ENCODE results near the gene MVB12B. TPM values are rescaled to one million over a fixed set of nuclear protein-coding genes. Genes with fewer than 3 reads are reported as not detected.

MVB12B gene
- total RNA-seq, 1 experiment from 2014 or later, result 10.9 TPM

DNA sequence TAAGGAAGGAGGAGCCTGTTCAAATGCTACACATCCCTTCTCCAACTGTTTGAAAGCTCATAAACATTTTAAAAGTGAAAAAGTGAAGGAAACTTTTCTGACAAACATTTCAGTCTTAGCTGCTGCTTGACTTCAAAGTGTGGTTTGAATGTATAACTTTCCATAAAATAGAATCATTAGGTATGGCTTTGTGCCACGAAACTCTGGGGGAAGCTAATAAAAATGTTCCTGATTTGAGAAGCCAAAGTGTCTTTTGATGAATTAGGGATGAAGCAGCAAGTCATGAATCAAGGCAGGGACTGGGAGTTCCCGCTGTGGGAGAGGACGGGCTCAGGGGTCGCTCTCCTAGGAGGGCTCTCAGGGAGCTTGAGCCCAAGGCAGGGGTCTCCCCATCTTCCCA lies 15.3 kb downstream of the MVB12B start:
- H3K27me3 ChIP-seq (ENCODE audit: insufficient read depth, low read length), result no peaks in the 10 kb centered on the region
- H3K4me1 ChIP-seq (ENCODE audit: control insufficient read depth in 1 of 2, insufficient read depth in 2 of 2, low read length in 2 of 2), result no peaks in the 10 kb centered on the region
- no peak overlapping the region for H3K27ac ChIP-seq (ENCODE audit: low read depth, low read length)
- H3K36me3 ChIP-seq (ENCODE audit: control insufficient read depth in 1 of 2, insufficient read depth in 2 of 2, low read length in 2 of 2), result 0 out of 4 replicates have a peak, but pooled peaks cover 0 to 3% of the 10 kb centered on the region in 2 experiments
- ATAC-seq (no peak), DNase-seq (ENCODE audit: low read depth, low spot score) (no peak)
- H3K9ac ChIP-seq (ENCODE audit: low read length), result no peak overlapping the region
- no peak overlapping the region for H3K4me2 ChIP-seq (ENCODE audit: low read length)
- ChIA-PET CTCF (no interaction called here), RAD21 (ENCODE audit: low non-redundant PET in 1 of 2, low total read pairs in 2 of 2, uncharacterized antibody in 2 of 2, unreplicated experiment in 2 of 2) (no interaction called here), POLR2A (no interaction called here)
- no peaks in the 10 kb centered on the region for H3K79me2 ChIP-seq (ENCODE audit: insufficient read depth, low read length)
- intact Hi-C loops (cut with micrococcal nuclease), result no loop called here
- no peaks in the 10 kb centered on the region for H4K20me1 ChIP-seq (ENCODE audit: insufficient read depth)
- BruUV-seq (replicated peaks), result no TSS peak
- TF ChIP-seq EZH2 (IDR thresholded peaks at IDR 0.05) (no peak), CBX3 (IDR thresholded peaks at IDR 0.05; ENCODE audit: low read depth) (no peak), EZH2phosphoT487 (IDR thresholded peaks at IDR 0.05; ENCODE audit: borderline replicate concordance) (no peak), JUND (IDR thresholded peaks at IDR 0.05) (no peak), SIN3A (IDR thresholded peaks at IDR 0.05; ENCODE audit: low read depth) (no peak), POLR2A (IDR thresholded peaks at IDR 0.05; ENCODE audit: borderline replicate concordance, extremely low read depth, insufficient read depth, insufficient read length) (no peak), ZNF274 (IDR thresholded peaks at IDR 0.05; ENCODE audit: low read depth, low read length) (no peak), ZFX (IDR thresholded peaks at IDR 0.05) (no peak), TCF7L2 (IDR thresholded peaks at IDR 0.05; ENCODE audit: borderline replicate concordance, extremely low read depth, insufficient read depth, insufficient read length) (no peak), SRF (IDR thresholded peaks at IDR 0.05; ENCODE audit: low read depth) (no peak), POLR2AphosphoS5 (IDR thresholded peaks at IDR 0.05; ENCODE audit: low read depth, low read length) (no peak), RAD21 (IDR thresholded peaks at IDR 0.05; ENCODE audit: low read depth) (no peak), SP1 (IDR thresholded peaks at IDR 0.05; ENCODE audit: low read depth) (no peak), CEBPB (IDR thresholded peaks at IDR 0.05; ENCODE audit: low read depth) (no peak), EGR1 (IDR thresholded peaks at IDR 0.05; ENCODE audit: low read depth) (no peak)
- TF ChIP-seq, protein P1, sequence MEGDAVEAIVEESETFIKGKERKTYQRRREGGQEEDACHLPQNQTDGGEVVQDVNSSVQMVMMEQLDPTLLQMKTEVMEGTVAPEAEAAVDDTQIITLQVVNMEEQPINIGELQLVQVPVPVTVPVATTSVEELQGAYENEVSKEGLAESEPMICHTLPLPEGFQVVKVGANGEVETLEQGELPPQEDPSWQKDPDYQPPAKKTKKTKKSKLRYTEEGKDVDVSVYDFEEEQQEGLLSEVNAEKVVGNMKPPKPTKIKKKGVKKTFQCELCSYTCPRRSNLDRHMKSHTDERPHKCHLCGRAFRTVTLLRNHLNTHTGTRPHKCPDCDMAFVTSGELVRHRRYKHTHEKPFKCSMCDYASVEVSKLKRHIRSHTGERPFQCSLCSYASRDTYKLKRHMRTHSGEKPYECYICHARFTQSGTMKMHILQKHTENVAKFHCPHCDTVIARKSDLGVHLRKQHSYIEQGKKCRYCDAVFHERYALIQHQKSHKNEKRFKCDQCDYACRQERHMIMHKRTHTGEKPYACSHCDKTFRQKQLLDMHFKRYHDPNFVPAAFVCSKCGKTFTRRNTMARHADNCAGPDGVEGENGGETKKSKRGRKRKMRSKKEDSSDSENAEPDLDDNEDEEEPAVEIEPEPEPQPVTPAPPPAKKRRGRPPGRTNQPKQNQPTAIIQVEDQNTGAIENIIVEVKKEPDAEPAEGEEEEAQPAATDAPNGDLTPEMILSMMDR (IDR thresholded peaks at IDR 0.05 in 2 of 3, conservative IDR thresholded peaks at IDR 0.05 in 1 of 3; ENCODE audit: borderline replicate concordance in 1 of 3, insufficient read depth in 1 of 3, low read depth in 2 of 3, low read length in 2 of 3), result no peak
- TF ChIP-seq, protein P2, sequence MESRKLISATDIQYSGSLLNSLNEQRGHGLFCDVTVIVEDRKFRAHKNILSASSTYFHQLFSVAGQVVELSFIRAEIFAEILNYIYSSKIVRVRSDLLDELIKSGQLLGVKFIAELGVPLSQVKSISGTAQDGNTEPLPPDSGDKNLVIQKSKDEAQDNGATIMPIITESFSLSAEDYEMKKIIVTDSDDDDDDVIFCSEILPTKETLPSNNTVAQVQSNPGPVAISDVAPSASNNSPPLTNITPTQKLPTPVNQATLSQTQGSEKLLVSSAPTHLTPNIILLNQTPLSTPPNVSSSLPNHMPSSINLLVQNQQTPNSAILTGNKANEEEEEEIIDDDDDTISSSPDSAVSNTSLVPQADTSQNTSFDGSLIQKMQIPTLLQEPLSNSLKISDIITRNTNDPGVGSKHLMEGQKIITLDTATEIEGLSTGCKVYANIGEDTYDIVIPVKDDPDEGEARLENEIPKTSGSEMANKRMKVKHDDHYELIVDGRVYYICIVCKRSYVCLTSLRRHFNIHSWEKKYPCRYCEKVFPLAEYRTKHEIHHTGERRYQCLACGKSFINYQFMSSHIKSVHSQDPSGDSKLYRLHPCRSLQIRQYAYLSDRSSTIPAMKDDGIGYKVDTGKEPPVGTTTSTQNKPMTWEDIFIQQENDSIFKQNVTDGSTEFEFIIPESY (IDR thresholded peaks at IDR 0.05; ENCODE audit: extremely low read depth, insufficient replicate concordance, low read length), result no peak
- TF ChIP-seq, protein P3, sequence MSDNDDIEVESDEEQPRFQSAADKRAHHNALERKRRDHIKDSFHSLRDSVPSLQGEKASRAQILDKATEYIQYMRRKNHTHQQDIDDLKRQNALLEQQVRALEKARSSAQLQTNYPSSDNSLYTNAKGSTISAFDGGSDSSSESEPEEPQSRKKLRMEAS (IDR thresholded peaks at IDR 0.05), result no peak
- TF ChIP-seq, protein P4, sequence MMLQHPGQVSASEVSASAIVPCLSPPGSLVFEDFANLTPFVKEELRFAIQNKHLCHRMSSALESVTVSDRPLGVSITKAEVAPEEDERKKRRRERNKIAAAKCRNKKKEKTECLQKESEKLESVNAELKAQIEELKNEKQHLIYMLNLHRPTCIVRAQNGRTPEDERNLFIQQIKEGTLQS (IDR thresholded peaks at IDR 0.05), result no peak
- no peaks in the 10 kb centered on the region for H3K9me2 ChIP-seq (ENCODE audit: insufficient read depth)
- no peak overlapping the region for H3K4me3 ChIP-seq (replicated peaks in 1 of 2; ENCODE audit: low read depth in 1 of 2, low read length in 2 of 2)
- no peak overlapping the region for H2AFZ ChIP-seq (ENCODE audit: low read depth, low read length, poor library complexity, severe bottlenecking)
- no peaks in the 10 kb centered on the region for H3K9me3 ChIP-seq (ENCODE audit: control insufficient read depth in 1 of 2, insufficient read depth in 1 of 2, low read depth in 1 of 2, low read length in 2 of 2)

Data from HCT116 (cell line).